Astrocyte (in vitro differentiated cells and primary cell): ENCODE data around the gene LTBP2.

Source experiments
- CTCF ChIP-seq: IDR thresholded peaks from 2 replicates; pipeline ENCODE4 v1.5.1; 2011; ENCODE audit warnings: low read depth, mild to moderate bottlenecking, inconsistent platforms, low read length, moderate library complexity; ENCODE audit not compliant: insufficient read depth
- EZH2 ChIP-seq: IDR thresholded peaks from 2 replicates; pipeline ENCODE4 v1.6.1; 2012; ENCODE audit warnings: mild to moderate bottlenecking, low read length, inconsistent platforms; ENCODE audit not compliant: insufficient read depth

- TF ChIP-seq CTCF = no peak
- no peak for TF ChIP-seq EZH2
These were observed 25.2 kb downstream of the LTBP2 start for GRCh38 chr14:74586681-74587362.
